ENCODE results near the gene NPVF.

DNA sequence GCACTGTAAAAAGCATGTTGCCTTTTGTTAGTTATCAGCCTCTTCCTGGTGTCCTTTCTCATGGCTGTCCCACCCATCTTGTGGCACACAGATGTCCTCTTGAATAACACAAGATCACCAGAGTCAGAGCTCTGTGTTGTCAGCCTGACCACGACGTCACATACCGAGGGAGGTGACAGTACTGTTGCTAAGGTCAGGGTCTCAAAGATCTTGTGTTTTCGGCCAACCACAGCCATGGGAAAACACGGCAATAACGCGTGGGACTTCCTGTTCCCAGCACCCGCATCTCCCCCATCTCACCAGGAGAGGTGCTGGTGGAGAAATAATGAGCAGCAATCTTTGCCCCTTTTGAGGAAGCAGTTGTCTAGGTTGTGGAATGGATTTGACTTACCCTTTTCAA, 40.4 kb downstream of the NPVF start:
- no peak for TF ChIP-seq ATF2 (IDR thresholded peaks at IDR 0.05; ENCODE audit: low read length)
- TF ChIP-seq SUZ12 (IDR thresholded peaks at IDR 0.05; ENCODE audit: low read length): no peak
- peak in 2 of 3 experiments; percentile 12 to 35; a peak in 2 of 4 replicates for TF ChIP-seq CTCF (IDR thresholded peaks at IDR 0.05; ENCODE audit: control extremely low read depth in 1 of 3, insufficient read depth in 1 of 3, low read depth in 1 of 3, low read length in 3 of 3)
- no peak for TF ChIP-seq HDAC2 (IDR thresholded peaks at IDR 0.05; ENCODE audit: borderline replicate concordance in 1 of 2, low read depth in 2 of 2, low read length in 2 of 2)
- no peak for TF ChIP-seq GTF2F1 (IDR thresholded peaks at IDR 0.05; ENCODE audit: borderline replicate concordance, low read depth, low read length)
- TF ChIP-seq SP1 (IDR thresholded peaks at IDR 0.05; ENCODE audit: low read depth, low read length): no peak
- no peak for TF ChIP-seq MAX (IDR thresholded peaks at IDR 0.05)
- TF ChIP-seq POLR2AphosphoS5 (IDR thresholded peaks at IDR 0.05; ENCODE audit: low read depth, low read length): no peak
- no peak for TF ChIP-seq EZH2 (IDR thresholded peaks at IDR 0.05; ENCODE audit: low read depth, low read length, severe bottlenecking)
- TF ChIP-seq JUN (IDR thresholded peaks at IDR 0.05; ENCODE audit: low read depth, low read length): no peak
- TF ChIP-seq RFX5 (IDR thresholded peaks at IDR 0.05; ENCODE audit: borderline replicate concordance, low read depth, low read length): no peak
- no peak for TF ChIP-seq POLR2A (IDR thresholded peaks at IDR 0.05; ENCODE audit: control extremely low read depth in 1 of 2, low read depth in 2 of 2, low read length in 2 of 2)

All from H1 (cell line).